GM19023 (cell line): Measurements from ENCODE around the gene FASTKD1.

Experiments
- ATAC-seq: cut with Tn5 transposase; IDR thresholded peaks from one replicate; pipeline ENCODE4 v1.9.1; 2021; ENCODE audit warnings: mild to moderate bottlenecking, moderate library complexity; ENCODE audit not compliant: unreplicated experiment

FASTKD1 gene

GRCh38 chr2:169509955-169510354 lies 63.7 kb downstream of the FASTKD1 start:
- ATAC-seq = no peak

- ATAC-seq = no peak
These were observed 64.3 kb downstream of the FASTKD1 start, which contains the start of gene KLHL41 for GRCh38 chr2:169509298-169509885. KLHL41 (plus strand) TSS chr2:169509702; CDS start chr2:169509779, 77 bp downstream.

DNA sequence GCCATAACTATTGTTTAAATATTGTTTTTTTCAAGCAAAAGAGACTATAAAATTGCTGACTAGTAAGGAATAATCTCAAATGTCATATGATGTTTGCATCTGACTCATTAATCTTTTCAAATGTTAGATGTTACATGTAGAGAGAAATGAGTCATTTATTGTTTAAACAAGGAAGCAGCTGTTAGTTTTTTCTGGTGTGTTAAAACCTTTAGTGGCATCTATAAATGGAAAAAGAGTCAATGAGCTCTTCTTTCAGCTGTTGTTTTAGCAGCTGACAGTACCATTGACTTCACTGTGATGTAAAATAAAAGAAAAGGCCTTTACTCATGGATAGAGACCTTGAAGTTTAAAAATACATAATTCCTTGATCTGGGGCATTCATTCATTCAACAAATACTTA lies 66.0 kb downstream of the FASTKD1 start:
- no peak for ATAC-seq

DNA sequence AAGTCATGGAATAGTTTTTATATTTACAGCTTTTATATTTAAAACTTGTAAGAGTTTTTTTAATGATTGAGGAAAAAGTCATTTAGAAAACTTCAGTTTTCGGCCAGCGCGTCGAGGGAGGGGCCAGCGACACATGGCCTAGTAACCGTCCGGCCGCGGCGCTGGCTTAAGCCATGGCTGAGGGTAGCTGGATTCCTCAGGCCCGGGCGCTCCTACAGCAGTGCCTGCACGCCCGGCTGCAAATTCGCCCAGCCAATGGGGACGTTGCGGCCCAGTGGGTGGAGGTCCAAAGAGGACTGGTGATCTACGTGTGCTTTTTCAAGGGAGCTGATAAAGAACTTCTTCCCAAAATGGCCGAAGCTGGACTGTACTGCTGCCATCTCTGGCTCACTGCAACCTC lies 69.0 kb downstream of the FASTKD1 start:
- no peak for ATAC-seq

GRCh38 chr2:169495310-169495928 lies 78.2 kb downstream of the FASTKD1 start:
- no peak for ATAC-seq

DNA sequence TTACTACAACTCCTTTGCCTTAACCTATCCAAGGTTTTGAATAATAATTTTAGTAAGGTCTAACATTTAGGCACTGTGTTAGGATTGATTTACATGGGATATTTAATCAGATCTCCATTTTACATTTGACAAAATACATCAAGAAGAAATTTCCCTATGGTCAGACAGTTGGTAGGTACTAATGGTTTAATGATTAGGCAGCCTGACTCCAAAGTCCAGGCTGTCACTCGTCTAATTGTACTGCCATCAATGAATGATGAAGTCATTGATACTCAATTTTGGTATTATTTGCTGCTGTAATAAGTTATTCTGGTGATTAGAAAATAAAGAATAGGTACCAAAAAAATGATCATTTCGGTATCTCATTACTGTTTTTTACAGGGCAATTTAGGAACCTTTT lies 80.3 kb downstream of the FASTKD1 start:
- ATAC-seq = no peak

- ATAC-seq = no peak
These were observed 82.3 kb downstream of the FASTKD1 start for GRCh38 chr2:169491378-169491777.

- no peak for ATAC-seq
These were observed 82.8 kb downstream of the FASTKD1 start for GRCh38 chr2:169490834-169491233.

- no peak for ATAC-seq
These were observed 87.2 kb downstream of the FASTKD1 start for GRCh38 chr2:169486487-169486886.

DNA sequence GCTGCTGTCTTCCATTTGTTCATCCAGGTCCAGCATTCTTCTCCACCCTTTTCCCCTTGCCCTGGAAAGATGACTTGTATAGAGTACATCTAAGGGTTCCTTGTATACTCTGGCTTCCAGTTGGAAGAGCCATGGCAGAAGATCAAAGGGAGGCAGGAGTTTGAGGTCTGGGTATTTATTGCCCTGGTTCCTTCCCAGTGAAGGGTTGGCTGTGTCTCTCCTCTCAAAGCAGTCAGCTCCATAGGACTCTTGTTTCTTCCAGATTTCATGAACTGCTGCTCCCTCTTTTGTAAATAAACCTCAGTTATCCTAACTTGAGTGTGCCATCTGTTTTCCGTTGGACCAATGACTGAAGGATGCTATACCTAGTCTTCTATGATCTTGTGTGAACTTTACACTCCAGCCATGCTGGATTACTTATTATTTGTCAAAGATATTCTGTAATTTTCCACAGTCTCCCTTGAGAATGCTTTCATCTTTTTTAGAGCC lies 88.0 kb downstream of the FASTKD1 start:
- ATAC-seq = no peak

GRCh38 chr2:169480079-169480465 lies 93.6 kb downstream of the FASTKD1 start:
- ATAC-seq = peak; percentile 5
